HCEC 1CT (cell line): ENCODE results near the gene SMG6.
A peak's percentile ranks its signal among the peaks of the same experiment; 100 is the strongest.

Experiments used
- DNase-seq: peaks from one replicate; pipeline ENCODE4 v3.0.0-alpha.2; 2017

The SMG6 gene

DNA sequence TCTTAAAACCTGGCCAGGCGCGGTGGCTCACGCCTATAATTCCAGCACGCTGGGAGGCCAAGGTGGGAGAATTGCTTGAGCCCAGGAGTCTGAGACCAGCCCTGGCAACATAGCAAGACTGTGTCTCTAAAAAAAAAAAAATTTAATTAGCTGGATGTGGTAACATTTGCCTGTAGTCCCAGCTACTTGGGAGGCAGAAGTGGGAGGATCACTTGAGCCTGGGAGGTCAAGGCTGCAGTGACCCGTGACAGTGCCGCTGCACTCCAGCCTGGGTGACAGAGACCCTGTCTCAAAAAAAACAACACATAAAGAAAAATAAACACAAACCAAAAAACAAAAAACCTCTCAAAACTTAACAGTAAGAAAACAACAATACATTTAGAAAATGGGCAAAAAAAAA is 106.3 kb downstream of the SMG6 start:
- DNase-seq = no peak

DNA sequence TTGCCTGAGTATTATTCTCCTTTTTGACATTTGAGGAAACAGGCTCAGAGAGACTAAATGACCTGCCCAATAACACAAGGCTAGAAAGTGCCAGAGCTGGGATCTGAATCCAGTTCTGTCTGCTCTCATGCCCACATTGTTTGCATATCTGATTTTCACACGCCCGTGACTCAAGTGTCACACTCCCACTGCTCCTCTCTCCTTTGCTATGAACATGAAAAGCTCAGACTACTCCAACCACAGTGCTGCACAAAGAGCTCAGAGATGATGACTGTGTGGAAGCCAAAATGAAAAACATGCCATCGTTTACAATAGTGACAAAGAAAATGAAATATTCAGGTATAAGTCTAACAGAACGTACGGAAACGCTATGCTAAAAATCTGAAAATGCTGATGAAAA is 107.9 kb downstream of the SMG6 start:
- no peak for DNase-seq

DNA sequence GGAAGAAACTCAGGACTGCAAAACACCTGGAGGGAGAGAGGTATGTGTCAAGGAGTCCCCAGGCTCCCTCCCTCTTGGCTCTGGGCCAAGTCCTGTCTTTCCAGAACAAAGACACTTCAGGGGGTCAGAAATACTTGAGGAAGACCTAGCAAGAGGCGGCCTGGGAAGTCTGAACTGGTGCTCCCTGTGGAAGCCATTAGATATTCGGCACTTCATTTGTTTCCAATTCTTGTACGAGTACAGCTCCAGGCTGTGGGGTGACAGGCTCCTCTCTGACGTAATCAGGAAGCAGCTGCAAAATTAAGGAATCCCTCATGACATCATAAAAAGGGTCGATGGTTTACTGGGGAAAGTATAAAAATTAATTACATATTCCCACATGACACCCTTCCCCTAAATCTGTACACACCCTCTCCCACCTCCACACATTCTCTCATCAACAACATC is 108.7 kb downstream of the SMG6 start:
- DNase-seq = no peak

DNA sequence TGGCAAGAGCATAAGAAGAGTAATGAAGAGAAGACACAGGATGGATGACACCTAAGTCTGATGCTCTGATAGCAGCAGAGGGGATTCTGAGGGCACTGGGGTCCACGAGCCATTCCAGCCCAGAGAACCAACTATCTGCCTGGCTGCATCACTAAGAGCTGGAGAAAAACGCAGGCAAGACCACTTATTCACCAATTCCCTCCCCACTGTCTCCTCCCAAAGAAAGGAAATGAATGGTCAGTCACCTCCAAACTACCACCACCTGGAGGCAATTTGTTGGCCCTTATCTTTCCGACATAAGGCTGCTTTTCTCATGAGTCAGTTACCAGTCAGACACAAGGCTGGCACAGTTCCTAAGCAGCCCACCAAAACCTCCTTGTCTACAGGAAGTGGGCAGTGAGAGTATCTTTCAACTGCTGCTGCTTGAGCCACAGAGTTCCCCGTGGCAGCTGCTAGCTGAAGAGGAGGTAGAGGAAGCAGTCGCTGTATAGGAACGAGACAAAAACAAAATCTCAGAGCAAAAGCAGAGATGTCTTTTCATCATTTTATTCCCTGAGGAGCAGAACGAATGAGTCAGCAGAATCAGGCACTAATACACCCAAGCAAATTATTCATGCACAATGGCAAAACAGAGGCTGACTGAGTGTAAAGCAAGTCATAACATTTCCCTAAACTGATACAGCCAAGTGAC is 111.1 kb downstream of the SMG6 start:
- DNase-seq = peak; percentile 91

DNA sequence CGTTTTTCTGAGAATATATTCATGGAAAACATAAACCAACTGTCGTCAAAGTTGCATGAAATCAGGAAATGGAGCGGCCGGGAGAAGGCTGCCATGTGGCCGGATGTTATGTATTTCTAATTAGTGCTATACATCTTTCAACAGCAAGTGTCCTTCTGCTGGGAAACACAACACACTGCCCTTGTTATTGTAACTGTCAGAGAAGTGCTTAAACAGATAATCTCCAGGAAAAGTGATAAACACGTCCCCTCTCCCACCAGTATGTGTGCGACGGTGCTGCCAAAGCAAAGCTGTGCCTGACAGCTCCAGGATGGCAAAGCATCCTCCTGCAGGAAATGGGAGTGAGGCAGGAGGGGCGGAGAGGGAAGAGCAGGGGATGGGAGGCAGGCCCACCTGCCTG is 111.8 kb downstream of the SMG6 start:
- no peak for DNase-seq

DNA sequence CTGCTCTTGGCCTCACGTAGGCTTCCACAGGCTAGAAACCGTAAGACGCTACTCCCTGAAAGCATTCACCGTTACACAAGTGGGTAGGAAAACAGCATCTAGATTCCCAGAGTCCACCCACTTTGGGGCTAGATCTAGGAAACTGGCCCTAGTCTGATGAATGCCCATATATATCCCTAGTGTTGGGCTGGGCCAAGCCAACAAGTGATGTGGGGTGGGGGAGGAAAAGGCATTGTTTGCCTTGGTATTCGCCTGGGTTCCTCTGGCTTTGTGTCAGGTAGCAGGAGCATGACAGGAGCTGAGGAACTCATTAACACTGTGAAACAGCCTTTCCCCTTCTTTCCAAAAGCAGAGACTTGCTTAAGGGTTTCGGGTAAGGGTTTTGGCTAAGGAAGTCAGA is 112.4 kb downstream of the SMG6 start:
- DNase-seq = no peak

DNA sequence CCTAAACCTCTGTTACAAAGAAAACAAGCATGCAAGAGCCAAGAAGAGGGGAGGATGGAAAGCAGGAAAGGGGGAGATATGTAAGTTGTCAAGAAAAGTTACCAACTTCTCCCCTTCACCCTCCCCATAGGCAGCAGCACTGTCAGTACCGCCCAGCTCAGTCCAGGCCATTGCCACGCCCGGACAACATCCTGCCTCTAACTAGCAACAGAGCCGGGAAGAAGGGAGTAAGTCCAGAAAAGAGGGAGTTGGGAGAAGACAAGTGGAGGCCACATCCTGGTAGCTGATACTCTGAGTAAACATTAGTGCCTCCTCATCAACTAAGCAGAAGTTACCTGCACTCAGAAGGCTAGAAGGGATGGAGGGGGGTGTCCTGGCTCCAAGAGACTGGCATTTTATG is 113.6 kb downstream of the SMG6 start:
- DNase-seq = peak; percentile 32

DNA sequence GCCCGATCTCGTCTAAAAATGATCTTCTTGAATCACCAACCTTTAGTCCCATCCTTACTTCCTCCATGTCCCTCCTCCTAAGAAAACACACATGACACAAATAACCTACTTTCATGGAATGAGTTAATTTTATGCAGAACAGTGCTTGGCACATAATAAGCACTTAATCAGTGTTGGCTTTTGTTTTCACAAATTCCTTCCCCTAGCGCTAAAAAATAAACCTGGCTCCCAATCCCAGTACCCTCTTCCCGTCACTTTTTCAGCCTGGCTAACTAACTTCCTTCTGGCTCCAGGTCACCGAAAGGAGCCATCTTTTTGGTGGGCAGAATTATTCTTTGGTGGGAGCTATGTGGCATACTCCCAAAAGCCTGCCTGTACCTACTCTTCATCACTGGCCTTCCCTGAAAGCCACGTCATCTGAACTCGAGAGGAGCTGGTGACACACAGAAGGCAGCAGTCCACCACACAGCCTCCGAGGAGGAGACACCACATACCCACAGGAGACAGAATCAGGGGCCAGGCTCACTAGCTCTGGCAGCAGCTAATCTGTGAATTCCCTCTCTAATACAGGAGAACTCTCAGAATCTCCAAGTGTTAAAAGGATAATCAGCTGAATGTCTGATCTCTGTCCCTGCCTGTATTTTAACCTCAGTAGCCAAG is 114.5 kb downstream of the SMG6 start:
- no peak for DNase-seq

DNA sequence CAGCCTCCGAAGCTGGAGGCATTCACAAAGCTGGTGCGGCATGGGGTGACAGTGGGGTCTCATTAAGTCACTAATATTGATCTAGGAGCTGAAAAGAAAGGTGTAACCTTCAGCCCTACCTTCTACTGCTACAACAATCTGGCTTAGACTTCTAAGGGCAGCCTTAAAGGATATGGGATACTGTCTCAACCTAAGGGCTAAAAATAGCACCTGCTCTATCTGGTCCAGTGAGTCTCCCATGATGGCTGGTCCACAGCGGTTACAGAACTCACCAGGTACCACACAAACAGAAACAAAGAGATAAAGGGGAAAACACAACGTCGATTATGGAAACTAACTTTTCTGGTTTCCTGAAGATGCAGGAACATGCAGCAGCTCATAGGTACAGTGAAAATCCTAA is 115.8 kb downstream of the SMG6 start:
- DNase-seq = no peak

DNA sequence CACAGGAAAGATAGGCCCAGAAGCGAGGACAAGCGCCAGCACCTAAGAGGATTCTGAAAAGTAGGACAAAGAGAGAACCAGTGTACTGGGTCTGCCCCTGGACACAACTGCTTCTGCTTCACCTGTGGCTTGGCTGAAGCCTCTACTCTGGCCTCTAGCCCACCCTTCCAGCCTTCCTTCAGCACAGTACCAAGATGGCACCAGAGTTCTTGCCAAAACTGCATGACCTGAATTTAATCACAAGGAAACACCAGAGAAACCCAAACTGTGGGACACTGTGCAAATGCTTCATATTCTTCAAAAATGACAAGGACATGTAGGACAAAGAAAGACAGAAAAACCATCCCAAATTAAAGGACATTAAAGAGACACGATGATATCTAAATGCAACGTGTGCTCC is 116.6 kb downstream of the SMG6 start:
- no peak for DNase-seq

DNA sequence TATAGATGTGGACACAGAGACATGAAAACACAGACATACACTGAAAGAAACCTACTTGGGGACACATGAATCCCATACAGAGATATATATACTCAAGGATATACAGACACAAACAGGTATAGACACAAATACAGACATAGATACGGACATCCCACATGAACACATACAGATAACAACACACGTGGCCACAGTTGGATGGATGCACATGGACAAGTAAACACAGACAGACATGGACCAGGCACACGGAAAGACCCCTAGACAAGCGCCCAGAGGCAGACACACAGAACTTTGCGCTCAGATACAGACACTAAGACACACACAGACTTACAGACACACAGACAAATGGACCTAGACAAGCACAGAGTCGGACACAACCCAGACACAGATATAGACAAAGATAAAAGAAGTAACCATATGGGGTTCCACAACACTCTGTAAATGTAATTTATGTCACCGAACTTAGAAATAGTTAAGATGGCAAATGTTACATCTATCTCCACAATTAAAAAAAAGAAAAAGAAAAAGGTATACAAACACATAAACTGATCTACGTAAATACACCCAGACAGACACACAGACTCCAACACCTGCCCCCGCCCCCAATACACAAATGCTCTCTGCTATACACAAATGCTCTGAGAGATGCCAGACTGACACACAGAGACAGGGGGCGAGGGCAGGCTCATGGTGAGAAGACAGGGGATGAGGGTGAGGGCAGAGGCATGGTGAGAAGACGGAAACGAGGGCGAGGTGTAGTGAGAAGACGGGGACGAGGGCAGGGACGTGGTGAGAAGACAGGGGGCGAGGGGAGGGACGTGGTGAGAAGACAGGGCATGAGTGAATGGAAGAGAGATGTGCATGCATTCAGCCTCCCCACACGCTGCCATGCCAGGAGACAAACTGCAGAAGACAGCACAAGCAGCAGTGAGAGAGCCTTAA is 118.3 kb downstream of the SMG6 start:
- no peak for DNase-seq

DNA sequence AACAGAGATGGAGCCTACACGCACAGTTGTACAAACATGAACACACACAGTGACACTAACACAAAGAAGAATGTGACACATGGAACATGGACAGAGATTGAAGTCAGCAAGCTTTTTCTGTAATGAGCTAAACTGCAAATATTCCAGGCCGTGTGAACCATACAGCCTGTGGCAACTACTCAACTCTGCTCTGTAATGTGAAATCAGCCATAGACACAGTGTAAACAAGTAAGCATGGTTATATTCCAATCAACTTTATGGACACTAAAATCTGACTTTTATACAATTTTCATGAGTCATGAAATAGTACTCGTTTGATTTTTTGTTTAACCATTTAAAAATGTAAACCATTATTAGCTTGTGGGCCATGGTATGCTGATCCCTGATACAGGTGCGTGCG is 120.2 kb downstream of the SMG6 start:
- no peak for DNase-seq

DNA sequence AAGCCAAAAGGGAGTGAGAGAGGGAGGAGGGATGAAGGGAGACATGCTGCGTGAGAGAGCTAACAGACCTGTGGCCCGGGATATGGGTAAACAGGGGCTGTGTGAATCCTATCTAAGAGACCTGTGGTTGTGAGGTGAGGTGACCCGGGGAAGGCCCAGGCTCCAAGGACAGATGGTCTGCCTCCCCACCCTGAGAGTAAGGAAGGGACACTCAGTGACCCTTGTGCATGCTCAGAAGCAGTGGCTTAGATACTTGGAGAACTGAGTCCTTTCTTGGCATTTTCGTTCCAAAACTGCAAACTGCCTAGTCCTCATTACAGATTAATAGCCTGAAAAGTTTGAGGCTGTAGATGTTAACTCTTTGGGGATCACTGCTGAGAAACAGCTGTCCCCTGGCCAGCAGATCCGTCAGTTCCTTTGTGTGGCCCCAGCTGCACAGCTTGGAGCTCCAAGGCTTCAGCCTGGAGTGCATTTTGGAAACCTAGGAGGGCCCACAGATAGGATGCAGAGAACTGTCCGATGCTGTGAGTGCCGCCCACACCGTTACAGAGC is 121.6 kb downstream of the SMG6 start:
- no peak for DNase-seq

DNA sequence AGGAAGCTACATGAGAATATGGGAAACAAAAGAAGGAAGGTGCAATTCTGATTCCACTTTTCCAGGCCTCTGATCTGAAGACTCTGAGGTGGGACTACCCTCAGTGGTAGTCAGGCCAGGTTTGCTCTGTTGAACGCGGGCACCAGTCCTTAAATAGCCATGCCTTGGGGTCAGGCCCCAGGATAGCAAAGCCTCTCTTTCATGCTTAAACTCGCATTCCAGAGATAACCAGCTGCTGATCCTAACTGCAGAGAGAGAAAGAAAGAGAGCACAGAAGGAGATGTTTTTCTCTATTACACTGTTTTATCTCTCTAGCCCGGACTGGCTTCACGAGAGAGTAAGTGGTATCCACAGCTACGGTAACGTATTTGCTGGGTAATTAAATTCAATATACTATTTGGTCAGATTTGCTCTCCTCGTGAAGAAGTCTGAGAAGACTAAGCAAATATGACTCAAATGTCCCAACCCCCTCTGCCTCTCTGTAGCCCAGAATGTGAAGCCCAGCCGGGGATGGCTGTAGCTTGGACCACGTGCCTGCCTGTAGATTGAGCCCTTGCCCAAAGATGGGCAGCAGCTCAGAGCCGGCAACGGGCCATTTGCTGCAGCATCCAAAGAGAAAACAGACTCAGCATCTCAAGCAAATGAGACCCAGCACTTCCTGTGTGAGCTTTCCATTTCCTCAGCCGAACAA is 122.2 kb downstream of the SMG6 start:
- peak; percentile 85 for DNase-seq

DNA sequence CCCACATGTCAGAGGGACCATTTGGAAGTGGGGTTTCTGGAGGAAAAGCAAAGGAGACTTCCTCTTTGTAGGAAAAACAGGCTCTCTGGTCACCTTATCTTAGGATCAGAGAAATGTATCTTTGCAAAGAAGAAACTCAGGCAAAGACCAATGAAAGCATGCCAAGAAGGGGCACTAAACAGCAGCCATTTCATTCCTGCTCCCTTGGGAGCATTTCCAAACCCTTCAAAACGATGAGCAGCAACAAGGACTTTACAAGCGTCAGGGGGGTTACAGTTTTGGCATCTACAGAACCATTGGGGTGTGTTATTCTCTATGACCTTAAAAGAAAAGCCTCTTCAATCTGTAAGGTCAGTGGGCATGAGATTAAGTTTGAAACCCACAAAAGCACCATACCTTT is 122.8 kb downstream of the SMG6 start:
- DNase-seq = no peak

DNA sequence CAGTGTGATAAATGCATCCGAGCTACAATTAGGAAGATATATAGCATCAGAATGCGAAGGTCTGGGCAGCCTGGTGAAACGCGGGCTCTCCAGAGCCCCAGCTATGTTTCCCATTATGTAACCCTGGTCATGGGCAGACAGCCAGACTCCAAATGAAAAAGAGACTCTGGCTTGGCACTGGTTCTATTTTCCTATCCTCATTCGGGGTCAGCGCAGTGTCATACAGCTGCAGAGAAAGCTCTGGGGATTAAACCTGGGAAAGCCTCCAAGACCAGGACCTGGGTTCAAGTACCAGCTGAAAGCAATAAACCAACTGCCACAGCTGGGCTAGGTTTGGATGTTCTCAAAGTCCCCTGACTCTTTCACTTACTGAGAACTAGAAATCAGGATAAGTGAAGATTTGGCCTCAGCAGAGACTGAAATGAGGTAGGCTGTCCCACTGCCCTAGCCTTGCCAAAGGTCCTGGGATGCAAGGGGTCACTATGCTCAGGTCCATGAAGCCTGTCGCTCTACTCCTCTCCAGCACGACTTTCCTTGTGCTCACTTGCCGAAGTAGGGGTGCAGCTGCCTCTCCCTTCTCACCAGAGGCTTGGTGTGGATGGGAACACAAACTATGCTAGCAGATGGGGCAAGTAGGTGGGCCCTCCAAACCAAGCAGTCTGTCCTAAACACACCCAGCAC is 123.8 kb downstream of the SMG6 start:
- DNase-seq = peak; percentile 93

DNA sequence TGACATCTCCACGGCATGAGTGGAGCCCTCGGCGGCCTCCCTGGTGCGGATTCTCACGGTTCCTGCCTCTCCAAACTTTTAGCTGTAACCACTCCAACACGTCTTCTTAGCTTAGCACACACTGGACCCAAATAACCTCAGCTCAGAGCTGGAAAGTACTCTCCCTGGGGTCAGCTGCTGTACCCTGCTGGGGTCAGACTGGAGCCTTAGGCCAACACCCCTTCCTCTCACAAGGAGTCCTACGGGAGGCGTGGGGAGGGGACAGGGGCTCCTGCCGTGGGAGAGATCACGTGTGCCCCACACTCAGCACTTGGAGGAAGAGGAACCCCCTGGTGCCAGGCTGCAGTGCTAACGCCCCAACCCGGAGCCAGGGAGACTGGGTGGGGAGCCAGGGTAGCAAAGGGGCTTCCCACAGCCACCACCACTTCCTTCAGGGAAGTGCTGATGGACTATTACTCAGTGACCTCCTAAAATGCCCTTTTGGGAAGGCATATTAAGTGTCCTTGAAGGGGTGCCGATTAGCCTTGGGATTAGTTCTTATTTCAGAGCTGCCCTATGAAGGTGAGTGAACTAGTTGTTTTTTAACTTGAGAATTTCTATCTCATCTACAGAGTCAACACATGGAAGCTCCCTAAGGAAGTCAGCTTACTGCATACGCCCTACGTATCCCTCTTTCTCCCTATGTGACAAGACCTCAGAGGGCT is 124.6 kb downstream of the SMG6 start:
- no peak for DNase-seq

DNA sequence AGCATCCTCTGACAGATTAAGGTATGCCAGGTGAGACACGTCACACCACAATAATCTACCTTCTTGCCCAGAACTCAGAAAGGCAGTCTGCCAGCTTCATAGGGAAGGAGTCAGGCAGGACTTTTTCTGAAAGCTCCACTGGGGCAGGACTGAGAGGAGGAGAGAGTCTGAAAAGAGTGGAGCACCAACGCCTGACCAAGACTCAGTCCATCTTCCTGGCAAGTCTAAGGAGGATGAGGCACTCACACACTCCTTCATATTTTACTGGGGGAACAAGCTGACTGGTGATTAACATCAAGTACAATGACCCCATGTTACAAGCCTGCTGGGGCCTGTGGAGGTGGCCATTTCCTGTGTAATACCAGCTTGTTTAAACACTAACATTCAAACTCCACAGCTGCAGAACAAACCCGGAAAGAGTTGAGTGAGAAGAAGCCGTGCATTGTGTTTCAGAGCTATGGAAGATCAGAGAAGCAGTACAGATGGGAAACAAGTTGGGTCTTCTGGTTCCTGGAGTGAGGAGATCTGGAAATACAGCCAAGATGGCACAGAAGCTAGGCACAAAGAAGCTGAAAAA is 126.3 kb downstream of the SMG6 start:
- peak; percentile 3 for DNase-seq

DNA sequence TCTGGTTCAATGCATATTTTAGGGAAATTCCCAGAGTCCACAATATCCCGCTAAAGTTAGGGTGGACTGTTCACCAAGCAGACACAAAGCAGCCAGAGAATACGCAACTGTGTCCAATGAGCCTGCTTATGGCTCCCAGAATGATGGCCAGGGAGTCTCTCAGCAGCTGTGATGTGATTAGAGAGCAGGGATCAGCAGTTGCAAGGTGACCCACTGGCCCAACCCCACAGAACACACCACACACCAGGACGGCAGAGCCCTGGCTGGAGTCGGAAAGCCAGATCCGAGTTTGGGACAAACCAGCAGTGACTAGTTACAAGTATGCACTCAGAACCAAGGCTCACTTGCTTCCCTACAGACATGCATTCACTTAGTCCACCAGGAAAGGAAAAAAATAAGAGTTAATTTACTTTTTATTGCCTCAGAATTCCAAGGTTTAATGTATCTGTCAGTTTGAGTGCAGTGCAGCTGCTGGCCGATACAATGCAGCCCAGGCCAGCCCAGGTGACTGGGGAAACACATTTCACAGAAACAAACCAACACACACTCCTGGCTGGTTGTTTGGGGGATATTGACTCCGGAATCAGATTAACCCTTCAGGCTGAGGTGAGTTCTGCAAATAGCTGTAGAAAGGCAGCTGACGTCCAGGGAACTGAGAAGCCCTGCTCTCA is 127.0 kb downstream of the SMG6 start:
- no peak for DNase-seq

DNA sequence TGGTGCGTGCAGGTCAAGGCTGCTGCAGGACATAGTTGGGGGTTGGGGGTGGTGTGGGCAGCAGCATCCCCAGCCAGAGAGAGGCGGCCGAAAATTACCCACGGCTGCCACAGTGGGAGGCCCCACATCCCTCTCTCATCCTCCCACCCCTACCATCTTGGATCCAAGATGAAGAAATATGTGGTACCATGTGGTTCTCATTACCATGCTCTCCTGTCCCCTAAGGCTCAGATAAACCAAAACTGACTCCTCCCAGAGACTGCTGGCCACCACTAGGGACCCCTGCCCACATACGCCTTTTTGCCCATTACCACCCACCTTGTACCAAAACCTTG is 128.3 kb downstream of the SMG6 start:
- no peak for DNase-seq
